Neutrophil (primary cell): ENCODE data around the gene PTPN7.

Experiments
- H3K27ac ChIP-seq: fragments of 200-600 bp; sonication (generic); 2 replicates; pipeline ENCODE4 v1.5.1; 2016; ENCODE audit warnings: mild to moderate bottlenecking, moderate library complexity
- H3K27me3 ChIP-seq: fragments of 200-600 bp; sonication (generic); 2 replicates; pipeline ENCODE4 v1.6.0; 2016; ENCODE audit warnings: mild to moderate bottlenecking
- H3K36me3 ChIP-seq: fragments of 200-600 bp; sonication (generic); 2 replicates; pipeline ENCODE4 v1.5.1; 2017
- H3K4me1 ChIP-seq, 2 experiments: fragments of 200-600 bp in 1 of 2; sonication (generic) in 1 of 2; 1 replicate in 1 of 2; 2 replicates in 1 of 2; pipeline versions ENCODE4 v1.5.1 to v1.6.1; 2013 to 2016; ENCODE audit warnings: low read depth in 1 of 2, low read length in 1 of 2, mild to moderate bottlenecking in 1 of 2, moderate library complexity in 1 of 2; ENCODE audit not compliant: control insufficient read depth in 1 of 2, insufficient read depth in 1 of 2
- H3K4me3 ChIP-seq, 2 experiments: fragments of 200-600 bp in 1 of 2; sonication (generic) in 1 of 2; 1 replicate in 1 of 2; 2 replicates in 1 of 2; pipeline ENCODE4 v1.5.1; 2013 to 2016; ENCODE audit warnings: low read depth in 1 of 2, low read length in 1 of 2, mild to moderate bottlenecking in 1 of 2, moderate library complexity in 1 of 2
- H3K9me3 ChIP-seq: fragments of 200-600 bp; sonication (generic); 2 replicates; pipeline ENCODE4 v1.5.1; 2016
- TF ChIP-seq, protein P1 (sequence below): fragments of 200-600 bp; sonication (generic); IDR thresholded peaks from 2 replicates; pipeline ENCODE4 v1.5.1; 2016; ENCODE audit warnings: antibody characterized with exemption

PTPN7 gene

DNA sequence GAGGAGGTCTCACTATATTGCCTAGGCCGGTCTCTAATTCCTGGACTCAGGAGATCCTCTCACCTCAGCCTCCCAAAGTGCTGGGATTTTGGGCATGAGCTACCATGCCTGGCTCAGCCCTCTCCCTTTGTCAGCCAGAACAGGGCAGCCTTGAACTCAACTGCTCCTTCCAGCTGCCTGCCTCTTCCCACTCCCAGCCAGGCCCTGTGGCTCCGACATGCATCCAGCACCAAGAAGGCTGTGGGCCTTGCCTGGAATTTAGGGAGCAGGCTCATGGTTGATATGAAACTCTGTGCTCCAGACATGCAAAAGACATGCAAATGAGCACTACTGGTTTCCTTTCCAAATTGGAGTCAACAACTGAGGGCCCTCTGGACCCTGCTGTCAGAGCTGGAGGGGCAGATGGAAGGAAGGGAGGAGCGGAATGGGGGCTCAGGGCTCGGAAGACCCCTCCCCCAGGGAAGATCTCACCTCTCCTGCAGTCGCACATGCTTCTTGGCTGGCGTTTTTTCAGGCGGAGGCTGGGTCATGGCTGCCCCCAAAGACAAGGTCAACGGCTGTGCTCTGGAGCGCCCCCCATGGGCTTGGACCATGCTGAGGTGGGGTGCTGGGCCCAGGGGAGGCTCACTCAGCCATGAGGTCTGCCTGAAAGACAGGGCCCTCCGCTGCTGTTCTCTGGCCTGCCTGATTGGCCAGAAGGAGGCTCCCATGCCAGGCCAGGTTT lies 1.4 kb downstream of the PTPN7 start:
- Histone ChIP-seq H3K27ac (peak overlapping the region; percentile 92), H3K4me1 (peaks cover 90 to 97% of the 10 kb centered on the region in 2 experiments), H3K27me3 (no peaks in the 10 kb centered on the region), H3K4me3 (peak overlapping the region; percentile 71 to 79), H3K36me3 (peaks cover 12% of the 10 kb centered on the region), H3K9me3 (no peaks in the 10 kb centered on the region)
- TF ChIP-seq, protein P1, sequence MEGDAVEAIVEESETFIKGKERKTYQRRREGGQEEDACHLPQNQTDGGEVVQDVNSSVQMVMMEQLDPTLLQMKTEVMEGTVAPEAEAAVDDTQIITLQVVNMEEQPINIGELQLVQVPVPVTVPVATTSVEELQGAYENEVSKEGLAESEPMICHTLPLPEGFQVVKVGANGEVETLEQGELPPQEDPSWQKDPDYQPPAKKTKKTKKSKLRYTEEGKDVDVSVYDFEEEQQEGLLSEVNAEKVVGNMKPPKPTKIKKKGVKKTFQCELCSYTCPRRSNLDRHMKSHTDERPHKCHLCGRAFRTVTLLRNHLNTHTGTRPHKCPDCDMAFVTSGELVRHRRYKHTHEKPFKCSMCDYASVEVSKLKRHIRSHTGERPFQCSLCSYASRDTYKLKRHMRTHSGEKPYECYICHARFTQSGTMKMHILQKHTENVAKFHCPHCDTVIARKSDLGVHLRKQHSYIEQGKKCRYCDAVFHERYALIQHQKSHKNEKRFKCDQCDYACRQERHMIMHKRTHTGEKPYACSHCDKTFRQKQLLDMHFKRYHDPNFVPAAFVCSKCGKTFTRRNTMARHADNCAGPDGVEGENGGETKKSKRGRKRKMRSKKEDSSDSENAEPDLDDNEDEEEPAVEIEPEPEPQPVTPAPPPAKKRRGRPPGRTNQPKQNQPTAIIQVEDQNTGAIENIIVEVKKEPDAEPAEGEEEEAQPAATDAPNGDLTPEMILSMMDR = no peak

DNA sequence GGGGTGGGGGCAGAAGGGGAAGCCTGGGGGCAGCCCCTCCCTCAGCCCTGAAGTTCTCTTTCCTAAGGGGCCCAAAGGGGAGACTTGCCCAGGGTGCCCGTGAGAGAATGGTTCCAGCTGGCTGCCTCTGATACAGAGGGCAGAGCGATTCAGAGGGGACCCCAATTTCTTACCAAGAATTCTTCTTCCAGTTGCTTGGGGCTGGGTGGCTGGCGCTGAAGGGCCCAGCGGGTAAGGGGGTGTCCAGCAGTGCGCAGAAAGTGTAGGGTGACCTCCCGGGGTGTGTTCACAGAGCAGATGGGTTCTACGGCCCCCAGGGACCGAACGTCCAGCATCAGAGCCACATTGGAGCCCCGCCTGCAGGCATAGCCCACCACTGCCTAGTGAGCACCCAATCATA lies 2.5 kb downstream of the PTPN7 start:
- TF ChIP-seq, protein P1 = no peak
- peaks cover 86 to 92% of the 10 kb centered on the region in 2 experiments for H3K4me1 ChIP-seq
- H3K27me3 ChIP-seq = no peaks in the 10 kb centered on the region
- peaks cover 22% of the 10 kb centered on the region for H3K36me3 ChIP-seq
- H3K9me3 ChIP-seq = no peaks in the 10 kb centered on the region
- peak overlapping the region; percentile 66 for H3K27ac ChIP-seq
- no peak overlapping the region for H3K4me3 ChIP-seq

DNA sequence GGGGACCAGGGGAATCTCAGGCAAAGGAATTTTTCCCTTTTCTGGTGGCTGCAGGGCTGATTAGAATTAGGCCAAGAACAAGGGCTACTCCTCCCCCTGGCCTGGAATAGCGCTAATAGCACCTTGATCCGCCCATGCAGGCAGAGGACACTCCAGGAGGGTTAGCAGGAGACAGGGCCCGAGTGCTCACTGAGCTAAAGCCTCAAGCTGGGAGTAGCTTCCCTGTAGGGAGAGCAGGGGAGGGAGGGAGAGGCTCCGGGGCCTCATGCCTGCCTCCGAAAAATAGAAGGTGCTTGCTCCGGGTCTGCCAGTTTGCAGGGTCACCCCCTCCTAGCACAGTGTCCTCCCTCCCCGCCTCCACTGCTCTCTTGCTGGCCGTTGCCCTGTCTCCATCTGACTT lies 3.8 kb downstream of the PTPN7 start:
- no peaks in the 10 kb centered on the region for H3K27me3 ChIP-seq
- TF ChIP-seq, protein P1 = no peak
- peaks cover 72 to 79% of the 10 kb centered on the region in 2 experiments for H3K4me1 ChIP-seq
- no peak overlapping the region for H3K4me3 ChIP-seq
- no peaks in the 10 kb centered on the region for H3K9me3 ChIP-seq
- H3K36me3 ChIP-seq = peaks cover 36% of the 10 kb centered on the region
- H3K27ac ChIP-seq = peak overlapping the region; percentile 66

DNA sequence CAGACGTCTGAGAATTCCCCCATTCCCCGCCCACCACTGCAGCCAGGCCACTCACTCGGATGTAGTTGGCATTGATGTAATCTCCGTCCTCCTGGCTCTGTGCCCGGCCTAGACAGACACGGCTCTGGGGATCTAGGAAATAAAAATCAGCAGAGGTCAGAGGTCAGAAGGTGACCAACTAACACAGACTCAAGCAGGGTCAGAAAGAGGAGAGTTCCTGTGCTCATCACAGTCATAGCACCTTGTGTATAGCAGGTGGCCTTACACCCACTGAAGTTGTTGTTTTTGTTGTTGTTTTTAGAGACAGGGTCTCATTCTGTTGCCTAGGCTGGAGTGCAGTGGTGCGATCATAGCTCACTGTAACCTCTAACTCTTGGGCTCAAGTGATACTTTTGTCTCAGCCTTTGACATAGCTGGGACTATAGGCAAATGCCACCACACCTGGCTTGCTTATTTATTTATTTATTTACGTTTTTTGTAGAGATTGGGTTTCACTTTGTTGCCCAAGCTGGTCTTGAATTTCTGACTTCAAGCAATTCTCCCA lies 4.9 kb downstream of the PTPN7 start:
- Histone ChIP-seq H3K4me1 (peaks cover 62 to 68% of the 10 kb centered on the region in 2 experiments), H3K9me3 (no peaks in the 10 kb centered on the region), H3K27me3 (no peaks in the 10 kb centered on the region), H3K36me3 (peaks cover 45% of the 10 kb centered on the region), H3K4me3 (no peak overlapping the region), H3K27ac (peak overlapping the region; percentile 66)
- TF ChIP-seq, protein P1 = no peak

DNA sequence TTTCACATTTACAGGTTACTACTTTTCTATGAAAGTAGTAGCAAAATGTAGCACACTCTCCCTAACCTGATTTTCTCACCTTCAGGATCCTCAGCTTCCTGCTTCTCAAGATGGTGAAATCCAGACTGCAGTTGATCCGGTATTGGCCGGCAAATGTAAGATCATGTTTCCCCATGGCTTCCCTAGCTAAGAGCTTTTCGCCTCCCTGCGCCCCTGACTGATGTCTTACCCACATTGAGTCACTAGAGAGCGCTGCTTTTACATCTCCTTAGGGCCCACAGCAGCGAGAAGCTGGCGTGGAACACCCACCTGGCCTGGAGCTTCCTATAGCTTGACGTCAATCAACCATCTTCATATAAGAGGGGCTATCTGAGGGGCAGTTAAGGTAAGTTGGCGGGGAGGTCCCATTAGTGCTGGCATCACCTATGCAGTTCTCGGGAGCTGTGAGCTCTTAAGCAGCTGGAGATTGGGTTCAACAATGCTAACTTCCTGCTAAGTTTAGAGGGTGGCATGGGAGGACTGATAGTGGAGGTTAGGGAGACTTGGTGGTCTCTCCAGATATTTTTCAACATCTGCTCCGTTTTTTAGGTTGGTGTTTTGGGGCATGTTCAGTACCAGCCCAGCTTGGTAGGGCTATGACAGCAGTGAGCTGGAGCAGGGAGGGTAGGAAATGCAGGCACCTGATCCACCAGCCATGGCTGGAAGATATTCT lies 5.5 kb downstream of the PTPN7 start:
- Histone ChIP-seq H3K4me1 (peaks cover 56 to 62% of the 10 kb centered on the region in 2 experiments), H3K4me3 (no peak overlapping the region), H3K27ac (peak overlapping the region; percentile 66), H3K9me3 (no peaks in the 10 kb centered on the region), H3K27me3 (no peaks in the 10 kb centered on the region), H3K36me3 (peaks cover 51% of the 10 kb centered on the region)
- TF ChIP-seq, protein P1 = peak; percentile 68
